CD4-positive, alpha-beta T cell treated with Interleukin-15 for 1 hour (primary cell): ENCODE measurements around the gene ACTG1.

Source experiments
- DNase-seq: peaks from one replicate; pipeline ENCODE4 v3.0.0-alpha.2; 2020

Gene ACTG1

DNA sequence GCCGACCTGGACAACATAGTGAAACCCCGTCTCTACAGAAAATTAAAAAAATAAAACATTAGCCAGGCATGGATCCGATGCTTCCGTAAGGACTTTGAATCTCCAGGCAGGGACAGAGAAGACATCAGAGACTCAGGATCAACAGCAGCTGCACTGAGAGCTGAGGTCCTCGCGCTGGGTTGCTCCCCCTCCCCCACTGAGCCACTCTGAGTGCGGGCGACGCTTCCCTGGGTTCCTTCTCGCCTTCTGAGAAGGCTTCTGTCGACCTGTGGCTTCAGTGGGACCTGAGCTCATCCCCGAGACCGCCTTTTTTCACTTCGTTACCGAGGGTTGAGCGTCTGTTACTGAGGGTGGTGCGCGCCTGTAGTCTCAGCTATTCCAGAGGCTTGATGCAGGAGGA is 20.4 kb downstream of the ACTG1 start:
- DNase-seq, result no peak

DNA sequence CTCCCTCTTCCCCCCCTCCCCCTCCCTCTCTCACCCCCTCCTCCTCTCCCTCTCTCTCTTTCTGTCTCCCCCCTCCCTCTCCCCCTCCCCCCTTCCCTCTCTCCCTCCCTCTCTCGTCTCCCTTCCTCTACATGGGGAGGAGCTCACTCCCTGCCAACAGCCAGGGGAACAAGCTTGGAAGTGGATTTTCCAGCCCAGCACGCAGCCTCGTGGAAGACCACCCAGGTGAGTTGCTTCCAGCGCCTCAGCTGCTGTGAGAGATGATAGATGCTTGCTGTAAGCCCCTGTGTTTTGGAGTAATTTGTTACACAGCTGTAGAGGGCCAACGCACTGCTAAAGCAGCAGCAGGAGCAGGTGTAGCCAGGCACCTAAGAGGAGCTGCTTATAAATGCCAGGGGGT is 20.8 kb downstream of the ACTG1 start:
- DNase-seq, result no peak

DNA sequence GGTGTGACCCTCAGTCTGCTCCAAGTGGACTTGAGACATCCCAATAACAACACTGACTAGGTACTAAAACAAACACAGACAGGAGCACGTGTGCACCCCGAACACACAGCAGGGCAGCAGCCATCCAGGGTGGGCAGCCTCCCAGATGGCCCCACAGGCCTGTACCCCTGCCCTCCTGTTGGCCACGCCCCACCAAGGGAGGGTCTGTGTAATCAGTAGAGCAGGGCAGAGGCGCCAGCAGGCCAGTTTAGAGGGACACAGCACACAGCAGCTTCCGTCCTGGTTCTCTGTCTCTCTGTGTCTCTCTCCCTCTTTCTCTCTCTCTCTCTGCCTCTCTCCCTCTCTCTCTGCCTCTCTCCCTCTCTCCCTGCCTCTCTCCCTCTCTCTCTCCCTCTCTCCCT is 21.4 kb downstream of the ACTG1 start:
- no peak for DNase-seq

DNA sequence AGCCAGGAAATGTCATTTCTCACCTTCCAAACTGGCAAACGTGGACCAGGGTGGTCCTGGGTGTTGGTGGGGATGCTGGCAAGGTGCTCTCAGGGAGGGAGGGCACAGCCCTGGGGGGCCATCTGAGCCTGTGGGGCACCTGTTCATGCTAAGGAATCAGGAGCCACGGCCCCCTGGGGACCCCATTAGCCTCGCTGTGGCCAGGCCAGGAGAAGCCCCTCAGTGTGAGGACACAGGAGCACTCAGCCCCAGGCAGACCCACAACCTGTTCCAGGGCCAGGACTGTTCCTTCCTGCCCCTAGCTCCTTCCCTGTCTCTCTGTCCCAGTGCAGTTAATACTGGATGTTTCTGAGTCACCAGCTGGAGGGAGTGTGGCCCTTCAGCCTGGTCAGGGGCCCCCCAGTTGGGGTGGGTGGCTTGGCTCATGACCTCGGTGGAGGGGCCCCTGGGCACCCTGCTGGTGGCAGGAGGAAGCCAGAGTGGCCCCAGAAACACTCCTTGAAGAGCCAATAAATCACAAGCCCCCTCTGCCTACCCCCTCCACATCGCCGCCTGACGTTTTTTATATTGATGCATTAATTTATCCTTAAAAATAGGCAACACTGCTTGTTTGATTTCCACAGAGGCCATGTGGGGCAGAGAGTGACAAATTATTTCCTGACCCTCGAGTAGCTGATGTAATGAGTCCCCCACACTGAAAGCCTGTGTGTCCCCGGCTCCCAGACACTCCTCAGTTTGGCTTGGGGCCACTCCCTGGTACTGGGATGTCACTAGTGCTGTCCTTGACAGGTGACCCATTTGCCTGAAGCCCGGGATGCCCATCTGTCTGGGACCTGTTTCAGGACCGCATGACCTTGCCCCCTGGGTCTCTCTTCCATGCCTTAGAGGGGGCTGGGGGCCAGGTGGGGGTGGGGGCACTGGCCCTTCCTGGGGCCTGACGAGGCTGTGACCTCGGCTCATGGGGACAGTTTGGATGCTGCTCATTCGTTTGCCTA is 22.3 kb downstream of the ACTG1 start:
- no peak for DNase-seq

DNA sequence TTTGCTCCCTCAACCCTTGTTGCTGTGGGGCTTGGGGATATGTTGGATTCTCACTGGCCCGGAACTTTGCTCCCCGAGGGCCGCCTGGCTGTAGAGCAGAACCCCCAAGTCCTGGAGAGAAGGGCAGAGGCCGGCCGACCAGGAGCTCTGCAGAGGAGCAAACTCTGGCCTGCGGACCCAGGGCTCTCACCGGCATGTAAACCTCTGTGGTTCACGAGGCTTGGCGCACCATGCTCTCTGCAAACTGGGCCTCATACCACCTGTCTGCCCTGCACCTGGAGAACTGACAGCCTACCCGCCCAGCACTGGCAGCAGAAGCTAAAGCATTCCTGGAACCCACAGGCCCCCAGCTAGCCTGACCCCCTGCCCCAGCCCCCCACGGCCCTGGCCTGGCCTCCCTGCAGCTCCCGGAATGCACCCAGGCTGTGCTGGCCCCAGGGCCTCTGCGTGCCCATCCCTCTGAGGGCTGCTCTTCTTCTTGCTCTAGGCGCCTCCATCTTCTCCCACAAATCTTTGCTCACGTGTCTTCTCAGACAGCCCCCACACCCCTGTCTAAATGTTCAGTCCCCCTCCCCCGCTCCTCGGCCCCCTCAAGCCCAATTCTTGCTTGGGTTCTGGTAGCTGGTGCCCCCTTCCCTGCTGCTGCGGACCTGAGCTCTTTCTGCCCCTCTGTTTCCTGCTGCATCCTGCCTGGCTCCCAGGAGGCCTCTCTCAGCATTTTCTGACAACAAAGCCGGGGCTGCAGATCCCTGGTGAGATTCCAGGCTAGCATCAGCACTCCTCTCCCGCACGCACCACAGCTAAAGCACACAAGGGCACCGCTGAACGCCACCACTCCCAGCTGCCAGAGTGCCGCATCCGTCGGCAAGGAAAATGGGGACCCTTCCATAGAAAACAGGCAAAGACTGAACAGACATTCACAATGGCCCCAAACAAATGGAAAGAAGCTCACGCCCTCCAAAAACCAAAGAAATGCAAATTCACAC is 23.3 kb downstream of the ACTG1 start:
- DNase-seq, result no peak

DNA sequence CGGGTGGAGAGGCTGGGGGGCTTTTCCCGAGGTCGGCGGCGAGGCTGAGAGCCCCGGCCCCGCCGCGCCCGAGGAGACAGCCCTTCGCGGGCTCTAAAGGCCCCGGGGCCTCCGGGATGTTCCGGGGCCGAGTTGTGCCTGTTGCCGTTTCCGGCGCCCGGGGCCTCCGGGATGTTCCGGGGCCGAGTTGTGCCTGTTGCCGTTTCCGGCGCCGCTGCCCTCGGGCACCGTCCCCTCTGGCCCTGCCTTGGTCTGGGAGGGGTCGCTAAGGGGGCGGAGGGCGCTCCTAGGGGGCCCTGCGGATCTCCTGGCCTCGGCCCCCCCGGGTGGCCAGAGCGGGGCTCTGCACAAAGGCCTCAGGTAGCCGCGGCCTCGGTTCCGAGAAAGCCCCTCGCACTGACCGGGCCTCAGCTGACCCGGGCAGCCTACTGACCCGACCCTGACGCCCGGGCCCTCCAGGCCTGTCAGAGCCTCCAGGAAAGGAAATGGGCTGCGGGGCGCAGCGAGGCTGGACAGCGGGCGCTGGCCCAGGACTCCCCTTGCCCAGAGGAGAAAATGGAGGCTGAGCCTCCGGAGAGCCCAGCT is 24.2 kb downstream of the ACTG1 start:
- DNase-seq, result no peak

DNA sequence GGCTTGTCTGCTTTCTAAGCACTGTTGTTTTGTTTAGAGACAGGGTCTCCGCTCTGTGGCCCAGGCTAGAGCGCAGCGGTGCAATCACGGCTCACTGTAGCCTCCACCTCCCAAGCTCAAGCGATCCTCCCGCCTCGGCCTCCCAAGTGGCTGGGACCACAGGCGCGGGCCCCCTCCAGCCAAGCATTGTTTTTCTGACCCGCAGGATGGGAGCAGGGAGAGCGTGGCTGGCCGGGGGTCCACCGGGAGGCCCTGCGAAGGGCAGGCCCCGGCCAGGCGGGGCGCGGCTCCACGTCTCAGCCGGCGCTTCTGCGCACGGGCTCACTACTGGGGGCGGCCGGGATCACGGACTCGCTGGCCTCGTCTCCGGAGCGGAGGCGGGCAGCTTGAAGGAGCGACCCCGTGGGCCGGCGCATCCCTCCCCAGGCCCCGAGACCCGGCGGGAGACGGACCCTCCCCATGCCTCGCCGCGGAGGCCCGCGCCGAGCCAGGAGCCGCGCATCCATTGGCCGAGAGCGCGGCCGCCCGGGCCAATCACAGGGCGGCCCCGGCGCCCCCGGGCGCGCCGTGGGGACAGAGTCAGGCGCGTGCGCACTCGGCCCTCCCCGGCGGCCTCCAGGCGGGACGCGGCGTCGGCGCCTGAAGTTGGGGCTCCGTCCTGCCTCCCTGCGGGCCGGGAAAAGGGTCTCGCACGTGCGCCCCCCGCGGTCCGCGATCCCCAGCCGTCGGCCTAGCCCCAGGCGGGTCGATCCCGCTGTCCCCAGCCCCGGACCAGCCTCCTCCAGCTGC is 24.9 kb downstream of the ACTG1 start:
- DNase-seq, result peak; percentile 80

DNA sequence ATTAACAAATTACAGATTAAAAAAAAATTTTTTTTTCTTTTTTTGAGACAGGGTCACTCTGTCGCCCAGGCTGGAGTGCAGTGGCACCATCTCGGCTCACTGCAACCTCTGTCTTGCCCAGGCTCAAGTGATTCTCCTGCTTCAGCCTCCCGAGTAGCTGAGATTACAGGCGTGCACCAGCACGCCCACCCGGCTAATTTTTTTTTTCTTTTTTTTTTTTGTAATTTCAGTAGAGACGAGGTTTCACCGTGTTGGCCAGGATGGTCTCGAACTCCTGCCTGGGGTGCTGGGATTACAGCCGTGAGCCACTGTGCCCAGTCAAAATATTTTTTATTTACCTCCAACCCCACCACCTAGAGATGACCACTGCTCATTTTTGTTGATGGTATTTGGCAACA is 25.5 kb downstream of the ACTG1 start:
- DNase-seq, result no peak

DNA sequence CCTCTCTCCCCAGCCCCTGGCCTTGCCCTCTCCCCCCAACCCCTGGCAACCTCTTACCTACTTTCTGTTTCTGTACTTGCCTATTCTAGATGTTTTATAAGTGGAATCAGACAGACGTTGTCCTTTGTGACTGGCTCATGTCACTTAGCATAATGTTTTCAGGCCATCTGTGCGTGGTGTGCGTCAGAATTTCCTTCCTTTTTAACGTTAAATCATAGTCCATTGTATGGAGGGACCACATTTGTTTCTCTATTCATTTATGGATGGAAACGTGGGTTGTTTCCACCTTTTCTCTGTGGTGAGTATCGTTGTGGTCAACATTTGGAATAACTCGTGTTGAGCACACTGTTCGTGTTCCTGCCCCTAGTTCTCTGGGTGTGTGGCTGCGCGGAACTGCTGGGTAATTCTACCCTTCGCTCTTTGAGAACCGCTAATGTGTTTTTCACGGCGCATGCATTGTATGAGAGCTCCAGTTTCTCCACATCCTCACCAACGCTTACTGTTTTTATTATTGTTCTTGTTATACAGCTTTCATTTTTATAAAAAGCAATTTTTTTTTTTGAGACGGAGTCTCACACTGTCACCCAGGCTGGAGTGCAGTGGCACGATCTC is 26.3 kb downstream of the ACTG1 start:
- no peak for DNase-seq

DNA sequence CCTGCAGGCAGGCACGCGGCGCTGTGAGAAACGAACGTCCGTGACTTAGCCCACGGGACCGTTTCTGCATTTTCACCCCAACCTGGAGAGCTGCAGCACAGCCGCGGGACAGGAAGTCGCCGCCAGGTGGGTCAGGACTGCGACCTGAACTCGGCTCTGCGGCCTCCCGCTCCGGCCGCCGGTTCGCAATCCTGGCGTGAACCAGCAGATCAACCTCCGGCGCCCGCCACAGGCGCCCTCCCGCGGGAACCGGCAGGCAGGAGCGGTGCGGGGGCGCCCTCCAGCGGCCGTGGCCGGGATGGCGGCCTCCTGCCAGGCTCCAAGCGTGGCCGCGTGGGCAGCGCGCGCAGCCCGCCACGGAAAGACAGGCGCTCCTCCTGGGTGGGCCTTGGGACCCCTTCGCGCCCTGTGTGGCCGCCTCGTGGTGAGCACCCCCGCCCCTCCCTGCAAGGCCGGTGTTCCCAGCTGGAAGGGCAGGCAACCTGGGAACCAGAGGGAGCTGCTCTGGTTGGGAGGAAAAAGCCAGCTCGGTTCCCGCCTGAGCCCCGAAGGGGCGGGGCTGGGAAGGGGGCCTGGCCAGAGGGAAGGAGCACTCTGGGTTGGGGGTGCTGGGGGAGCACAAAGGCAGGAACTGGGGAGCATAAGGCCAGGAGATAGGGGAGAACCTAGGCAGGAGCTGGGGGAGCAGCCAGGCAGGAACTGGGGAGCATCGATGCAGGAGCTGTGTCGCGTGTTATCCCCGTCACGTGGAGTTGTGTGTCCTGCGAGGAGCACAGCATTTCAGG is 28.2 kb downstream of the ACTG1 start:
- DNase-seq, result peak; percentile 87

DNA sequence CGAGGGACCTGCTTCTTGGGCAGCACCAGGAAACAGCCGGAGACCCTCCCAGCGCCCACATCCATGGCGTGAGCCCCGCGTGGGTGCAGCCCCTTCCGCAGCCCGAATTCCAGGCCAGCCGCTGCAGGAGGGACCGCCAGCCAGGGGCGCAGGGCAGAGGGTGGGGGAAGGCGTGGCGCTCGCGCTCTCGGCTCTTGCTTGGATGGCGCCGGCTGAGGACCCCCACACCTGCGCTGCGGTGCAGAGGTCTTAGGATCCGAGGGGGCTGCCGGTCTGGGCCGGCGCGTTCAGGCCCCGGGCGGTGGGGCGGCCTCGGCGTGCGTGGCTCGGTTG is 28.8 kb downstream of the ACTG1 start:
- DNase-seq, result no peak

DNA sequence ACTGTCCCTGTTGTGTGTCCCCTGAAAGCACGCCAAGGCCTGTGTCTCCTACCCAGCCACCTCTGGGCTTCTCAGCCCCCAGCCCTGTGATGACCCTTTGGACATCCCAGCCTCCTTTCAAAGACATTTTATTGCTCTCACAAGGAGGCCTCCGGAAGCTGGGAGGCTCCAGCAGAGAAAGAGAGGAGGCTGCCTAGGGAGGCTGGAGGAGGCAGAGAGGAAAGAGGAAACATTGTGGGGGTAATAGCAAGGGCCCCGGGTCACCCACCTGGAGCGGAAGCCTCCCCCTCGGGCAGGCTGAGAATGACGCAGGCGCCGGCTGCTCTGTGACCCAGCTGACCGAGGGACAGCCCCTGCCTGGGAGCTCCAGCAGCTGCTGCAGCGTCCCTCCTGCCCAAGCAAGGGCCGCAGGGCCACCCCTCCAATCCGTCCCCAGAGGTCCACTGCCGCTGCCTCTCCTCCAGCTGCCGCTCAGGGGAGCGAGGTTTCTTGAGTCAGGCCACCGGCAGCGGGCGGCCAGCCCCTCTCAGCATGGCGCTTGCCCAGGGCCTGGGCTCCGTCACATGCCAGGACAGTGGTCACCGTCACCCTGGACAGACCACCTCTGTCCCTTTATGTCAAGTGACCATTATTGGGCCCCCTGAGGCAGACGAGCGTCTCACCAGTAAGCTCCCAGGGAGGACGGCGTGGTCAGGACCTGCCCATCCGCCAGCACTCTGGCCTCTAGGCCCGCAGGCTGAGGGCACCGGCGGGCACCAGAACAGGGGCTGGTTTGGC is 29.3 kb downstream of the ACTG1 start:
- peak; percentile 78 for DNase-seq

DNA sequence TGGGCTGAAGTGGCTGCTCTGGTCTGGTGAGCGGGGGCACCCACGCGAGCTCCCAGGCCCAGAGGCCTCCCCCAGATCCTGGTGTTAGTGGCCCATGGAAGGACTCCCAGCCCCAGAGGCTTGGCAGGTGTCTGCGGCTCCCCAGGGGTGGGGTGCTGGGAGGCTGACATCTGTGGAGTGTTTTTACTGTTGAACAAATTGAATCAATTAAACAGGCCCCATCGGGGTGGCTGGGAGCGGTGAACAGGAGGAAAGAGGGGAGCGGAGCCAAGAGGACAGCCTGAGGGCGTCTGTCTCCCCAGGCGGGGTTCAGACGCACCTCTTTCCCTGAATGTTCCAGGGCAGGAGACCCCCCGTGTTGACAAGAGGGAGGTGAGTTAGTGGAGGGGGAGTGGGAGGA is 29.9 kb downstream of the ACTG1 start:
- DNase-seq, result no peak

DNA sequence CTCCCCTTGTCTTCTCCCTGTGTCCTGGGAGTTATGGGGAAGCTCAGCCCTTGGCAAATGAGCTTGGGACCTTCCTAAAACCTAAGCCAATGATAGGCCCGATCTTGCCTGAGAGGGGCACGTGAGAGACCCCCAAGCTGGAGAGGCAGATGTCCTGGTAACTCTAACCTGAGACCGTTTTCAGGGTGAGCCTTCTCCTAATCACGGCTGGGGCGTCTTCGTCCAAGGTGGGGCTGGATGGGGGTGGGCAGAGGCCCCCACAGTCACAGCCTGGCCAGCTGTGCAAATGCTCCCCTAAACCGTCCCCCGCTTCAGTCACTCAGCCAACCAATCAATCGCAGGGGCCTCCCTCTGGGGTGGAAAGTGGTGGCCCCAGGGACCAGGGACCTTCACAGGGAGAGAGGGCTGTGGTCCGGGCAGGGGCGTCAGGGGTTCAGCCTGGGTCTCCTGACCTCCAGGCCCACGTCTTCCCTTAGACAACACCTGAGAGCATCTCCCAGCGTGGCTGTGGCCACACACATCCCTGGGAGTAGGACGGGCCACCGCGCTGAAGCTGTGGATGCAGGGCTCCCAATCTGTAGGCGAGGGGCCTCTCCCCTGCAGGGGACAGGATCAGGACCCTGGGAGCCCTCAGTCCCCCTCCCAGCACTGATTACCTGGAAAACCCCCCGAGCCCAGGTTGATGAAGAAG is 30.6 kb downstream of the ACTG1 start:
- DNase-seq, result no peak

DNA sequence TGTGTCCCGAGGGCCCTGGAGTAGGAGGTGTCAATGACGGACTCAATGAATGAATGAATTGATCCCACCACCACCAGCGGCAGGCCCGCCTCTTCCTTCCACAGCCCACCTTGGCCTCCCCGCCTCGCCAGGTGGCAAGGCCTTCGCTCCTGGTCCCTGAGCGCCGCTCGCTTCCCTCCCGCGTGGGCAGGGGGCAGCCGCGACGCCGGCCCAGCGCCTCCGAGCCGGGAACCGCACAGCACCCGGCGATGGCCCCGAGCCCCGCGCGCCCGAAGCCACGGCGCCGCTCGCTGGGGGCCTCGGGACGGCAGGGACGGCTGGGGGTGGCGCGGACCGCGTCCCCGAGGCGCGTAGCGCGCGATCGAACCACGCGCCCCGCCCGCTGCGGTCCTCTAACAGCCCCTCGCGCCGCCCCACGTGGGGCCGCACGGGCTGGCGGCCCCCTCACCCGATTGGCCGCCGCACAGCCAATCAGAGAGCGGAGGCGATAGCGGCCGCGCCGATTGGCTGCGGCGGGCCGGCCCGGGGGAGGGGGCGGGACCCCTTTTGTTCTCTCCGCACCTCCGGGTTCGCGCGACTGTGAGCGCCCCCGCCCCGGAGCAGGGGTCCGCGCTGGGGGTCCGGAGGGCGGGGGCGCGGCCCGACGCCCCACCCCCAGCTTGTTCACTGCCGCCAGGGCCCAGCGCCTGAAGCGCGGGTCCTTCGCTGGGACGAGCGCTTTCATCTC is 31.4 kb downstream of the ACTG1 start:
- peak; percentile 81 for DNase-seq

DNA sequence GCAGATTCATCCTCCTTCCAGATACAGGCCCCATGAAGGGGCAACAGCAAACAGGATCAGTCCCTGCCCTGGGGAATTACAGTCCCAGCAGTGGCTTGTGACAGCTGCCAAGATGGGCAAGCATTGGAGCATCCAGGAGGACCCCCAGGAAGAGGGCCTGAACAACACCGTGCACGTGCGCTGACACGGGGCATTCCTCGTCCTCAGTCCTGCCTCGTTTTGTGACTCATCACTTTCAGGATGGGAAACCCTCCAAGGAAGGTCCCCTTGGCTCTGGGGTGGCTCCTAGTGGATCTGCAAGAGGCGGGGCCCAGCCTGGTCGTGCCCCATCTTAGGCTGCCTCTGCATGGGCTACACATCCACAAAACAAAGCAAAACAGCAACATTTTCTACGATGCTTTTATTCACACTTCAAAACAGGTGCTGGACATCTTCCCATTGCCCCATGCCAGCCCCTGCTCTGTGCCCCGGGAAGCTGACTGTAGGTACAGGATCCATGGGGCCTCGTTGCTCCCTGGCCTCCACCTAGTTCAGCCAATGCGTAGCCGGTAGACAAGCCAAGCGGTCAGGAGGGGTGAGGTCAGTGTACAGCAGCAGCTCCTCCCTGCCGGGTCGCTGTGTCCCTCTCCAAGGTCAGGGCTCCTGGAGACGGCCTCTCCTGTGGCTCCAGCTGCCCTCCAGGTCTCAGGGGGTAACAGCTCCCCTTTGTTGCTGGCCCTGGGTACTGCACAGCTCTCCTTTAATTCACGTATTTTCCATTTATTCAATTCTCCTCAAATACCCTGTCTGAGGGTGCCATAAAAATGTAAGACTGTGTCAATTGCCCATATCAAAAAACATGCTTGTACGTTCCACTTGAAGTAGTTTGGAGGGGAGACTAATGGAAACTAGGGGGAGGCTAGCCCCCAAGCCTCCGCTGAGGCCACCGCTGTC is 32.2 kb downstream of the ACTG1 start:
- no peak for DNase-seq

DNA sequence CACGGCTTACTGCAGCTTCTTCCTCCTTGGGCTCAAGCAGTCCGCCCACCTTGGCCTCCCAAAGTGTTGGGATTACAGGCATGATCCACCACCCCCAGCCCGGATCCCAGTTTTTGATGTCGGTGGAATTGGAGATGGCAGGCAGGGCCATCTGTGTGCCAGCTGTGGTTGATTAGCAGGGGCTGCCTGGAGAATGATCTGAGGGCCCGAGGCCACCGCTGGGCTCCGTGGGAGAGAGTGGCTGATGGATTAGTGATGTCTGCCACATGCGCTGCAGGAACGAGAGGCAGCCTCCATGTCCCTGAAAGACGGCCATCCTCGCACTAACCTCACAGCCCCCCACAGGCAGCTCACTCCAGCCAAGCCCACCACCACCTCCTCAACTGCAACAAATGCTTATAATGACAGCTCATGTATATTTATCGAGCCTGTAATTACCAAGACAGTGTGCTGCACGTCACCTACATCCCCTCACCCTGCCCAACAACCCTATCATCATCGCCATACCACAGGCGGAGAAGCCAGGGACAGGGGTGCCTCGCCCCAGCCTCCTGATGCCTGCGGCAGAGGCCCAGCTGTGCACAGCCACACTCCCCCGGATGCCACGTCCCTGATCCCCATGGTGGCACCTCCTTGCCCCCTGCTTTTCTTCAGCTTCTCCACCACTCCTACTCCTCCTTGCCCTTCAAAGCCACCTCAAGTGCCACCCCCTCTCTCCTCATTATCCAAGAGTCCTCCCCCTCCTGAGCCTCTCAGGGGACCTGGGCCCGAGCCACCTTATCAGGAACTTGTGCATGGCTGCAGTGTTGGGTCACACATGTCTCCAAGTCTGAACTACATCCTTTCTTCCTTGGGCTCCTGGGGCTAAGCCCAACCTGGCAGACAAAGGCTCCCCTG is 33.2 kb downstream of the ACTG1 start:
- DNase-seq, result no peak
